HG03571 (cell line): ENCODE measurements around the gene DYNLT4.
"Not testable (repeated sequence)": the region's sequence is repeated elsewhere in the genome, so short reads cannot be mapped to it uniquely, and the experiment has no call there.

Experiments
- ATAC-seq: cut with Tn5 transposase; IDR thresholded peaks from one replicate; pipeline ENCODE4 v1.9.1; 2021; ENCODE audit not compliant: unreplicated experiment

The DYNLT4 gene

GRCh38 chr1:44766421-44766820 lies 40.7 kb downstream of the DYNLT4 start:
- not testable (repeated sequence) for ATAC-seq

GRCh38 chr1:44760876-44761275 lies 46.3 kb downstream of the DYNLT4 start:
- ATAC-seq = no peak

- no peak for ATAC-seq
Measured at GRCh38 chr1:44759077-44759476, 48.1 kb downstream of the DYNLT4 start.

GRCh38 chr1:44757420-44757819 lies 49.7 kb downstream of the DYNLT4 start:
- no peak for ATAC-seq
